Astrocyte of the hippocampus (primary cell): Measurements from ENCODE around the gene COL1A1.

Source experiments
- DNase-seq: peaks from one replicate; pipeline ENCODE4 v3.0.0; 2011; ENCODE audit warnings: low read depth, low spot score

COL1A1 gene

GRCh38 chr17:50200457-50201275 is 765 bp downstream of the COL1A1 start:
- DNase-seq = peak; percentile 95

GRCh38 chr17:50199803-50200456 is 1.5 kb downstream of the COL1A1 start:
- peak; percentile 98 for DNase-seq

- DNase-seq = no peak
Observed at GRCh38 chr17:50199211-50199802, 2.1 kb downstream of the COL1A1 start.

GRCh38 chr17:50198026-50198669 is 3.3 kb downstream of the COL1A1 start:
- DNase-seq = peak; percentile 72

- no peak for DNase-seq
Observed at GRCh38 chr17:50196826-50197225, 4.6 kb downstream of the COL1A1 start.

GRCh38 chr17:50196036-50196435 is 5.4 kb downstream of the COL1A1 start:
- DNase-seq = no peak

- DNase-seq = peak; percentile 55
Observed at GRCh38 chr17:50194934-50195865, 6.2 kb downstream of the COL1A1 start.

GRCh38 chr17:50194140-50194933 is 7.1 kb downstream of the COL1A1 start:
- no peak for DNase-seq

- DNase-seq = no peak
Observed at GRCh38 chr17:50192618-50193291, 8.7 kb downstream of the COL1A1 start.

- DNase-seq = no peak
Observed at GRCh38 chr17:50192144-50192617, 9.2 kb downstream of the COL1A1 start.

GRCh38 chr17:50191359-50192143 is 9.9 kb downstream of the COL1A1 start:
- DNase-seq = no peak

- DNase-seq = no peak
Observed at GRCh38 chr17:50190603-50191358, 10.7 kb downstream of the COL1A1 start.

GRCh38 chr17:50190293-50190602 is 11.2 kb downstream of the COL1A1 start:
- DNase-seq = no peak

GRCh38 chr17:50189550-50190292 is 11.7 kb downstream of the COL1A1 start:
- no peak for DNase-seq

GRCh38 chr17:50188921-50189549 is 12.4 kb downstream of the COL1A1 start:
- DNase-seq = no peak

- no peak for DNase-seq
Observed at GRCh38 chr17:50188531-50188920, 12.9 kb downstream of the COL1A1 start.
